ENCODE measurements around the gene TMEM185A.
"Not testable (repeated sequence)": the region's sequence is repeated elsewhere in the genome, so short reads cannot be mapped to it uniquely, and the experiment has no call there.

Gene TMEM185A

DNA sequence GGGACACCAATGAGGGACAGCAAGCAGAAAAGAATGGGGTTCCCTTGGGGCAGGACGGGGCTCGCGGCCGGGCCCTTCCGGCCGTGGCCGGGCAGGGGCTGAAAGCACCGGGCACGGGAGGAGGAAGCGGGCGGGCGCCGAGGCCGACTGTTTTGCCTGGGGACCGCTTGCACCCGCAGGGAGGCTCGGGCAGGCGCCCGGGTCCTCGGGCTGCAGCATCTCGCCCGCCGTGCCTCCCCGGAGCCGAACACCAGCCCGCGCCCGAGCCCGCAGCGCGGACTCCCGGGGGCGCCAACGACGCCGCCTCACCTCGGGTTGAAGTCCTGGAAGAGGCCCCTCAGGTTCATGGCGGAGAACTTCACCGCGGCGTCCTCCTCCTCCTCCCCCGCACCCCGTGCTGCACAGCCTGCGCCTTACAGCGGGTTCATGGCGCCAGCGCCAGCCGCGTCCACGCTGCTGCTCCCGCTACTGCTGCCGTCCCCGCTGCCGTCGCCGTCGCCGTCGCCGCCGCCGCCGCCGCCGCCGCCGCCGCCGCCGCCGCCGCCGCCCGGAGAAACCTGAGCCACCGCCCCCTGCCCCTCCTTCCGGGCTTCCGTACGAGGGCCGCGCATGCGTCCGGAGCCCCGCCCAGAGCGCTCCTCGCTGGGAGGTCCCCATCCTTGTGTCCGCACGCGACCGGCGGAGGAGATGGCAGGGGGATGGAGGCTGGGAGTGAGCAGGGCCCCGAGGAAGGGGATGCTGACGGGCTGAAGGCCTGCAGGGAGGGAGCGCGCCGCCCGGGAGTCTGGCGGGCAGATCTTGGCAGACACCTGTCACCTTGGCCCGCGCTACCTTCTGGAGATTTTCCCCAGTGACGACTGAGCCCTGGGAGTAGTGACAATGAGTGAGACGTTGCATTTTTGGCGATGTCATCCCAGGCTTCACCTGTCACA is at the start of gene TMEM185A:
TMEM185A (minus strand) TSS at position 559 of the 932 bp plus-strand sequence; CDS start at position 347, 212 bp downstream.
- Mint-ChIP-seq H3K27me3 (no peaks in the 10 kb centered on the region), H3K9me3 (no peaks in the 10 kb centered on the region), H3K36me3 (ENCODE audit: insufficient read depth) (peaks cover 5% of the 10 kb centered on the region), H3K4me1 (peaks cover 37% of the 10 kb centered on the region), H3K4me3 (peak within 1 kb of the TSS; percentile 96), H3K27ac (ENCODE audit: low read depth) (peak within 1 kb of the TSS; percentile 85)
- DNase-seq (ENCODE audit: low spot score in 2 of 2) (peak; percentile 43 to 50), ATAC-seq (replicated peaks; ENCODE audit: extremely low read depth, poor library complexity, severe bottlenecking) (peak; percentile 81)

DNA sequence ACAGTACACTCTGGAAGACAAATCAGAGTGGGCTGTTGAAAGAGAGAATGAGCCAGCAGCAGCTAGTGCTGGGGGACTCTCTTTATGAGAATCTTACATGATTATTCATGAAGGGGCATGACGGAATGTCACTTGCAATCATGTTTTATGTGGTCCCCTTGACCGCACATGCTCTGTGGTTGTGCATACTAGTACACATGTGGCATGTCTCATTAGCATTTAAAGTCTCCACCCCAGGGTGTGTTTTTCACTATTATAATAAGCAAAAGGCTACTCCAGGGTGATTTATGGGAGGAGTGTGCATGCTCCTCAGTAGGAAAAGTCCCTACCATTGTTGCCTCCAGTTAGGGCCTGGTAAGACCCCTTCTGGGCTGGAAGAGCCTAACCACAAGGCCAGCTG is 49.6 kb upstream of the TMEM185A start:
- ATAC-seq (replicated peaks; ENCODE audit: extremely low read depth, poor library complexity, severe bottlenecking): no peak
- Mint-ChIP-seq H3K9me3 (no peaks in the 10 kb centered on the region), H3K4me3 (no peak overlapping the region), H3K36me3 (ENCODE audit: insufficient read depth) (no peaks in the 10 kb centered on the region), H3K27ac (ENCODE audit: low read depth) (no peak overlapping the region), H3K27me3 (peaks cover 8% of the 10 kb centered on the region), H3K4me1 (no peaks in the 10 kb centered on the region)
- no peak for DNase-seq (ENCODE audit: low spot score in 2 of 2)

DNA sequence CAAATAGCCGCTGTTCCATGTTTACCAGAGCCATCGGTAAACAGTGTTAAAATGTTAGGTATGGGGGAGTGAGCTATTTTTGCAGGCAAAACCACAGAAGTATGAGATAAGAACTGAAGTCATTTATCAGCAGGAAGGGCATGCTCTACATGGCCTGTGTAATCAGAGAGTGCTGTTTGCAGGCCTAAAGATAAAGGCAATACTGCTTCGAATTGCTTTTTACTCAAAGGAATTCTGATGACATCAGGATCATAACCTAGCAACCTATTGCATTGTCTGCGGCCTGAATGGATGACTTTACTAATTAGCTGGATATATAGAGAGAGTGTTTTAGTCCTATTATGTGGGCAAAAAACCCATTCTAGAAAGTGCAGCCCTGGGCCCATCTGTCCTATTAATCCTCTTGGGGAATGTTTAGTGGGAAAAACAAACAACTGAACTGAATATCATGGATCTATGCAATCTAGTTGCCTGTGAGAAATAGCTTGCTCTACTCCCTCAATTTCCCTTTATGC is 47.6 kb upstream of the TMEM185A start:
- not testable (repeated sequence) for H3K27ac Mint-ChIP-seq (ENCODE audit: low read depth); H3K4me3 Mint-ChIP-seq; DNase-seq (ENCODE audit: low spot score in 2 of 2); H3K36me3 Mint-ChIP-seq (ENCODE audit: insufficient read depth); H3K27me3 Mint-ChIP-seq; H3K9me3 Mint-ChIP-seq; ATAC-seq (replicated peaks; ENCODE audit: extremely low read depth, poor library complexity, severe bottlenecking); H3K4me1 Mint-ChIP-seq

DNA sequence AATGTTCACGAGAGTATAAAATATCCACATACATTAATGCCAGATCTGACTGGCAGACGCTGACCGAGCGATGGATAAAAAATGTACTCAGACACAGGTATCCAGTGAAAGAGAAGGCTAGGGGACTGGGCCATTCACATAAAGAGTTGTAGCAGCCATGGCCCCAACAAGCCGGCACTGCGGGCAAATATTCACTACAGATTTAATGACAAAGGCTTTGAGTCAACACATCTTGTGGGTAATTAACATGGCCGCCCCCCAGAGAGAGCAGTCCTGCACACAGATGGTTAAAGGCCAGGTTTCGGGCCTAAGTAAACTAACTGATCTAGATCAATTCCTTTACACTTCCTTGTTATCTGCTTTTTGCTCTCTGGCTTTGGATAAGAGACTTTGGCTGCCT is 44.0 kb upstream of the TMEM185A start:
- DNase-seq (ENCODE audit: low spot score in 2 of 2); H3K9me3 Mint-ChIP-seq; H3K4me1 Mint-ChIP-seq; H3K4me3 Mint-ChIP-seq; H3K27ac Mint-ChIP-seq (ENCODE audit: low read depth); ATAC-seq (replicated peaks; ENCODE audit: extremely low read depth, poor library complexity, severe bottlenecking); H3K27me3 Mint-ChIP-seq; H3K36me3 Mint-ChIP-seq (ENCODE audit: insufficient read depth): not testable (repeated sequence)

DNA sequence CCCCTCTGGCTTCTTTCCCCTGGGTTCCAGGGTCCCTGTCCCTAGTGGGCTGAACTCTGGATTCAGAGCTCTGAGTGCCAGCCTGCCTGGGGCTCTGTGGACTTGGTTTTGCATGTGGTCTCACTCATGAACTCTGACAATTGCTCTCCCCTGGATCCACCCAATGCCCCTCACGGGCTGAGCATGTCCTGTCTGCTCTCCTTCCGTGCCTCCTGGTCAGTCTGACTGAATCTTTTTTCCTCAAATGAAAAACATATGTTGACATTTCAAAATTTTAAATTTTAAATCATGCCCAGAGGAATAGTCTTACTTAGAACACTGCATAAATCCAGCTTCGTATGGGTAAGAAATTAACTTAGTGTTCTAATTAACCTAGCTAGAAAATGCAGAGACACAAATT is 43.5 kb upstream of the TMEM185A start:
- not testable (repeated sequence) for H3K9me3 Mint-ChIP-seq; H3K27me3 Mint-ChIP-seq; ATAC-seq (replicated peaks; ENCODE audit: extremely low read depth, poor library complexity, severe bottlenecking); H3K27ac Mint-ChIP-seq (ENCODE audit: low read depth); DNase-seq (ENCODE audit: low spot score in 2 of 2); H3K4me1 Mint-ChIP-seq; H3K4me3 Mint-ChIP-seq; H3K36me3 Mint-ChIP-seq (ENCODE audit: insufficient read depth)

DNA sequence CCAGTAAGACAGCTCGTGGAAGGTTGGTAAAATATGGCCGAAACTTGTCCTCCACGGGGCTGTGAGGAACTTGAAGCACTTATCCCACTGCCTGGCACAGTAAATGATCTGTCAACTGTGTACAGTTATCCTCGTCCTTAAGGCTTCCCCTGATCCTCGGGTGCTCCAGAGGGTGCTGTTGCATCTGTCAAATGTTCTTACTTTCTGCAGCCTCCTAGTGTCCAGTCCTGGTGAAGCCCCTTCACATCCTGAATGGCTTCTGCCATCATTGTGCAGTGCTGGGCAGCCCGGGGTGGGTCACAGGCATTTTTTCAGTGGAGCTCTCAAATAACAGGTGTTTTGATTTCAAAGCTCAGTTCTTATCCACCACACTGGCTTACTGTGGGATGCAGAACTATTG is 29.0 kb upstream of the TMEM185A start:
- not testable (repeated sequence) for H3K4me3 Mint-ChIP-seq; DNase-seq (ENCODE audit: low spot score in 2 of 2); H3K4me1 Mint-ChIP-seq; ATAC-seq (replicated peaks; ENCODE audit: extremely low read depth, poor library complexity, severe bottlenecking); H3K27me3 Mint-ChIP-seq; H3K36me3 Mint-ChIP-seq (ENCODE audit: insufficient read depth); H3K27ac Mint-ChIP-seq (ENCODE audit: low read depth); H3K9me3 Mint-ChIP-seq

DNA sequence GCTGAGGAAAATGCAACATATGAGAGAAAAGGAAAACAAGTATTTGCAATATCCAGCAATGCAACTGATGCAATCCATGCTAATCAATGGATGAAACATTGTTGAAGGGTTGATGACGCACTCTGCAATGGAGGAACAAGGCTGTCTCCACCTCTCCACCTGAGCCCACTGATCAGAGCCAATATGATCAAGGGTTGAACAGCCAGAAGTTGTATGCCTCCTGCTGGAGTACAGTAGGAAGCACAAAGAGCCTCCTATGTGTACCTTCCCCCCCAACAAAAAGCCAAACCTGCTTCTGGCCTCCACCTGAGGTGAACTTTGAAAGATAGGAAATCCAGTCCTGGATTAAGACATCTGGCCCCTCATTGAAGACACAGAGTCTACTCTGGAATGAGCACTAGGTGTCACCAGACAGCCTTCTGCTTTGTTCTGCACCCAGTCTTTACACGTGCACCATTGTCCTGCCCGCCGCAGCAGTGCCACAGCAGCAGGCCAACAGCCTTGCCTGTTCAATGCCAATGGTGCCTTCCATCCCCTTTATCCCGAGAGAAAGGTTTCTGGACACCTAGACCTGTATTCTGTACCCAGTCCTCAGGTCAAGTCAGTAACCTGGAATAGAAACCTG is 24.8 kb upstream of the TMEM185A start:
- H3K4me1 Mint-ChIP-seq; ATAC-seq (replicated peaks; ENCODE audit: extremely low read depth, poor library complexity, severe bottlenecking); H3K36me3 Mint-ChIP-seq (ENCODE audit: insufficient read depth); H3K27ac Mint-ChIP-seq (ENCODE audit: low read depth); H3K9me3 Mint-ChIP-seq; DNase-seq (ENCODE audit: low spot score in 2 of 2); H3K4me3 Mint-ChIP-seq; H3K27me3 Mint-ChIP-seq: not testable (repeated sequence)

DNA sequence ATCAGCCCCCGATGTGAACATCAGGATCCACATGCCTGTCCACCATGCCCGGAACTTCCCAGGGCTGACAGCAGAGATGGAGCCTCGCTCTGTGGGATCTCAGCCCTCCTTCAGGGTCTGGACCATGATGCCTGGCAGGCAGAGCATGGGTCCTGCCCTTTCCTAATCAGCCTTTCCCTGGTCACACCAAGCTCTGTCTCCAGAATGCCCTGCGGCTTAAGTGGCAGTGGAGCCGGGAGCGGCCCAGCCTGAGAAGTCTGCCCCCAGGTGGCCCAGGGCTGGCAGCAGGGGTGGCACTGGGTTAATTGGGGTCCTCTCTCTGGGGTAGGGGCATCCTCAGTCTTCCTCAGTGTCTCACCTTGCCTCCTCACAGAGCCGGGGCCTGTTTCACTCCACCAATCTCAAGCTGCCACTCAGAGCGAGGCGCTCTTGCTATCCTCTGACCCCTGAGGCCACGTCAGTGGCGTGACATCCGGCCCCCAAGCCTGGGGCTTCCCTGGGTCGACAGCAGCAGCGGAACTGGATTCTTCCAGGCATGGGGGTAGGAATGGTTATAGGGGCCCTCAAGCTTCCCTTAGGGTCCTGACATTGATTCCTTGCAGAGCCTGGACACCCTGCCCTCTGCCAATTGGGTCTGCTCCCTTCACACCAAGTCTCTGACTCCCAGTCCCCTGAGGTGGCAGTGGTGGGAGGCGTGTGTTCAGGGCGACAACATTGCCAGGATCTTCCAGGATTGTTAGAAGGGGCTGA is 20.8 kb upstream of the TMEM185A start:
- H3K27ac Mint-ChIP-seq (ENCODE audit: low read depth): no peak overlapping the region
- no peaks in the 10 kb centered on the region for H3K4me1 Mint-ChIP-seq
- H3K27me3 Mint-ChIP-seq: no peaks in the 10 kb centered on the region
- H3K9me3 Mint-ChIP-seq: no peaks in the 10 kb centered on the region
- H3K4me3 Mint-ChIP-seq: no peak overlapping the region
- H3K36me3 Mint-ChIP-seq (ENCODE audit: insufficient read depth): no peaks in the 10 kb centered on the region
- ATAC-seq (replicated peaks; ENCODE audit: extremely low read depth, poor library complexity, severe bottlenecking) (no peak), DNase-seq (ENCODE audit: low spot score in 2 of 2) (no peak)

DNA sequence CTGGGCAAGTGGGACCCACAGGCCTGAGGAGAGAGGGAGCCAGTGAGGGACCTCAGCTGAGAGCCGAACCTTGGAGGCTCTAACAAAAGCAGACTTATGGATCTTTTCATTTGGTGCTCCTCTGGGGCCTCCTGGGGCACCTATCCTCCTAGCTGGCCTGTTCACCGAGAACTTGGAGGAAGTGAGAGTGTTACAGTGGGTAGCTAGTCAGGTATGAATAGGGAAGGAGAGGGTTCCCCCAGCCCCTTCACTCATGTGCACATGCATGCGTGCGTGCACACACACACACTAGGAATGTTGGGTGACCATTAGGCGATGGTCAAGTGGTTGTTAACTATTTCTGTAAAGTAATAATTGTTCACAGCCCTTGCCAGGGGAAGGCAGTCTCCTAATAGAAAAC is 18.6 kb upstream of the TMEM185A start:
- Mint-ChIP-seq H3K27me3 (peaks cover 8% of the 10 kb centered on the region), H3K36me3 (ENCODE audit: insufficient read depth) (no peaks in the 10 kb centered on the region), H3K4me3 (no peak overlapping the region), H3K27ac (ENCODE audit: low read depth) (no peak overlapping the region), H3K4me1 (no peaks in the 10 kb centered on the region), H3K9me3 (no peaks in the 10 kb centered on the region)
- DNase-seq (ENCODE audit: low spot score in 2 of 2) (no peak), ATAC-seq (replicated peaks; ENCODE audit: extremely low read depth, poor library complexity, severe bottlenecking) (no peak)

DNA sequence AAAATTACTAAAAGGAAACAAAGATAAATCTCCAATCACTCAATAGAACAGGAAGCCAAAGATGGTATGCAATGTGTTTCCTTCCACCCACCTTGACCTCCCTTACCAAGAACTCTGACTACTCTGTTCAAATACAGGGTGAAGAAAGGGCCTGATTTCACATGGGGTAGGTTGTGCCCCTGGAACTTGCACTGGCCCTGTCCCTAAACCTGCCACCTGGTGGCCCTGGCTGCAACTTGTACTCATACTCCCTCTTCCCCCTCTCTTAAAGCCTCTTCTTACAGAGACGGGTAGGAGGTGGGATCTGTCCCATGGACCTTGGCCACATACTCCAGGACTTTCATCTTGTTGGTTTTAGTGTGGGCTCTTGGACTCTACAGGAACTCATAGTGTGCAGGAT is 17.3 kb upstream of the TMEM185A start:
- DNase-seq (ENCODE audit: low spot score in 2 of 2): no peak
- no peaks in the 10 kb centered on the region for H3K36me3 Mint-ChIP-seq (ENCODE audit: insufficient read depth)
- ATAC-seq (replicated peaks; ENCODE audit: extremely low read depth, poor library complexity, severe bottlenecking): no peak
- peaks cover 8% of the 10 kb centered on the region for H3K27me3 Mint-ChIP-seq
- no peak overlapping the region for H3K4me3 Mint-ChIP-seq
- H3K27ac Mint-ChIP-seq (ENCODE audit: low read depth): no peak overlapping the region
- H3K4me1 Mint-ChIP-seq: no peaks in the 10 kb centered on the region
- H3K9me3 Mint-ChIP-seq: no peaks in the 10 kb centered on the region

DNA sequence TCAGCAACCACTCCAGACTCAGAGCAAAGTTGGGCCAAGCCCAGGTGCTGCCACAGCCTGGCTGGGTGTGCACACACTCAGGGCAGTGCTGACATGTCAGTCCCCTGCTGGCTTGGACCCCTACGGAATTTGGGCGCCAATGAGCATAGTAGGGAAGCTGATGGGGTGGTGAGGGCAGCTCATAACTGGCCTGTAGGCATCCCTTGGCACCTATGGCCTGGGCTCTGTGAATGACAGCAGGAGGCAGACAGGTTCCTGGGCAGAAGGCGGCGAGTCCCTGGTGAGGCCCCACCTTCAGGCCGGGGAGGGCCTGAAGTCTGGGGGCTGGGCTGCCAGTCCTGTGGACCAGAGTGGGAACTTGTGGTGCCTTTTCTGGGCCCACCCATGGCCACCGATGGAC is 15.9 kb upstream of the TMEM185A start:
- H3K27ac Mint-ChIP-seq (ENCODE audit: low read depth): no peak overlapping the region
- ATAC-seq (replicated peaks; ENCODE audit: extremely low read depth, poor library complexity, severe bottlenecking) (no peak), DNase-seq (ENCODE audit: low spot score in 2 of 2) (no peak)
- no peak overlapping the region for H3K4me3 Mint-ChIP-seq
- no peaks in the 10 kb centered on the region for H3K9me3 Mint-ChIP-seq
- H3K36me3 Mint-ChIP-seq (ENCODE audit: insufficient read depth): no peaks in the 10 kb centered on the region
- H3K4me1 Mint-ChIP-seq: no peaks in the 10 kb centered on the region
- H3K27me3 Mint-ChIP-seq: peaks cover 18% of the 10 kb centered on the region

DNA sequence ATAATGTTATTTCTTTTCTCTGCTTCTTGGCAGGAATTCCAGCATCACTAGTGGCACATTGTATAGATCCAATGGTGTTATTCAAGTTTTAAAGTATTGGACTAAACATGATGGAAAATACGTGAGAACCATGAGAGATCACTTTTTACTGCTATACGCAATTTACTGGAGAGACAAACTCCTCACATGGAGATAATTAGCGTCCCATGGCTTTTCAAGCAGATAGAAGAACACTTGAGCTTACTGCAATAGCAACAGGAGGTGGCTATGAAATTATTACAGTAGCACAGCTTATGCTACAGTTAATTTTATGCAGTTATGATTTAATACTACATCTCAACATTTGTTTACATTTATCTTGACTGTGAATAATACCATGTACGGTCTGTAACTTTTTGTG is 11.9 kb upstream of the TMEM185A start:
- no peaks in the 10 kb centered on the region for H3K4me1 Mint-ChIP-seq
- no peaks in the 10 kb centered on the region for H3K9me3 Mint-ChIP-seq
- peaks cover 23% of the 10 kb centered on the region for H3K27me3 Mint-ChIP-seq
- H3K4me3 Mint-ChIP-seq: no peak overlapping the region
- DNase-seq (ENCODE audit: low spot score in 2 of 2): no peak
- no peak overlapping the region for H3K27ac Mint-ChIP-seq (ENCODE audit: low read depth)
- no peaks in the 10 kb centered on the region for H3K36me3 Mint-ChIP-seq (ENCODE audit: insufficient read depth)
- no peak for ATAC-seq (replicated peaks; ENCODE audit: extremely low read depth, poor library complexity, severe bottlenecking)
